Measurements from ENCODE around the gene TMEM178A.

DNA sequence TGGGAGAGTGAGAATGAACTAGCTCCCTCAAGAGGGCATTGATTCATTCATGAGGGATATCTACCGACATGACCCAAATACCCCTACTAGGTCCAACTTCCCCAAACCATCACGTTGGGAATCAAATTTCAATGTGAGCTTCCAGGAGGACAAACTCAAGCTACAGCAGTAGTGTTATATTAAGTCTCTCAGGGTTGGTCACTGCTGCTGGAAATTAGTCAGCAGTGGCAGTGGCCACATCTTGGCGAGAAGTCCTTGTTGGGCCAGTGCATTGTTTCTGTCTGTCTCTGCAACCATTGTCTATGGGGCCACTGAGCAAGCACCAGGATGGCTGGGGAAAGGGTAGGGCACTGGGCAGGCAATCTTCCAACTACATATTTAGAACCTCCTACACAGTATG lies 65.8 kb downstream of the TMEM178A start:
- TF ChIP-seq, protein P1, sequence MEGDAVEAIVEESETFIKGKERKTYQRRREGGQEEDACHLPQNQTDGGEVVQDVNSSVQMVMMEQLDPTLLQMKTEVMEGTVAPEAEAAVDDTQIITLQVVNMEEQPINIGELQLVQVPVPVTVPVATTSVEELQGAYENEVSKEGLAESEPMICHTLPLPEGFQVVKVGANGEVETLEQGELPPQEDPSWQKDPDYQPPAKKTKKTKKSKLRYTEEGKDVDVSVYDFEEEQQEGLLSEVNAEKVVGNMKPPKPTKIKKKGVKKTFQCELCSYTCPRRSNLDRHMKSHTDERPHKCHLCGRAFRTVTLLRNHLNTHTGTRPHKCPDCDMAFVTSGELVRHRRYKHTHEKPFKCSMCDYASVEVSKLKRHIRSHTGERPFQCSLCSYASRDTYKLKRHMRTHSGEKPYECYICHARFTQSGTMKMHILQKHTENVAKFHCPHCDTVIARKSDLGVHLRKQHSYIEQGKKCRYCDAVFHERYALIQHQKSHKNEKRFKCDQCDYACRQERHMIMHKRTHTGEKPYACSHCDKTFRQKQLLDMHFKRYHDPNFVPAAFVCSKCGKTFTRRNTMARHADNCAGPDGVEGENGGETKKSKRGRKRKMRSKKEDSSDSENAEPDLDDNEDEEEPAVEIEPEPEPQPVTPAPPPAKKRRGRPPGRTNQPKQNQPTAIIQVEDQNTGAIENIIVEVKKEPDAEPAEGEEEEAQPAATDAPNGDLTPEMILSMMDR (IDR thresholded peaks at IDR 0.05): no peak
- no peak for TF ChIP-seq POLR2A (IDR thresholded peaks at IDR 0.05)
